Measurements from ENCODE around the gene ZNHIT6. TPM values are rescaled to one million over a fixed set of nuclear protein-coding genes. Genes with fewer than 3 reads are reported as not detected.

Gene ZNHIT6
- polyA plus RNA-seq, 1 of the 3 experiments (the other 2 are of a cell fraction) = 7.7 TPM

GRCh38 chr1:85626818-85627217 is 81.4 kb downstream of the ZNHIT6 start:
- no peak for DNase-seq
- ChIA-PET CTCF (interaction anchor here (1.6 kb wide), 1 partner anchor 318 kb away, joined by 5 read pairs; no protein-coding TSS in a partner anchor), POLR2A (no interaction called here)
- H2AFZ ChIP-seq (ENCODE audit: low read depth) = no peak overlapping the region
- H3F3A ChIP-seq (replicated peaks; ENCODE audit: insufficient read depth) = peaks cover 29% of the 10 kb centered on the region
- peaks cover 5% of the 10 kb centered on the region; the same call in 1 of the 2 replicates for H3K9me3 ChIP-seq
- no peaks in the 10 kb centered on the region for H3K79me2 ChIP-seq (ENCODE audit: insufficient read depth)
- H3K9me2 ChIP-seq = no peaks in the 10 kb centered on the region
- H3K27me3 ChIP-seq (ENCODE audit: insufficient read depth) = no peaks in the 10 kb centered on the region
- H3K4me2 ChIP-seq = no peak overlapping the region
- no peak overlapping the region for H3K4me3 ChIP-seq (ENCODE audit: low read depth in 2 of 2, low read length in 1 of 2)
- peaks cover 0 to 4% of the 10 kb centered on the region in 2 experiments for H3K36me3 ChIP-seq (replicated peaks in 1 of 2; ENCODE audit: control insufficient read depth in 1 of 2, insufficient read depth in 2 of 2, low read length in 1 of 2)
- no peaks in the 10 kb centered on the region for H4K20me1 ChIP-seq (ENCODE audit: insufficient read depth)
- TF ChIP-seq IRF3 (IDR thresholded peaks at IDR 0.05; ENCODE audit: low read depth, low read length) = no peak
- TF ChIP-seq PBX3 (IDR thresholded peaks at IDR 0.05) = no peak
- TF ChIP-seq RFX5 (IDR thresholded peaks at IDR 0.05; ENCODE audit: low read length) = no peak
- TF ChIP-seq FOXJ3 (CRISPR knock-in tag; IDR thresholded peaks at IDR 0.05) = no peak
- no peak for TF ChIP-seq ELF1 (IDR thresholded peaks at IDR 0.05)
- no peak for TF ChIP-seq POLR2AphosphoS5 (IDR thresholded peaks at IDR 0.05; ENCODE audit: low read depth, low read length)
- no peak for TF ChIP-seq FOSL2 (IDR thresholded peaks at IDR 0.05; ENCODE audit: borderline replicate concordance, low read depth)
- no peak for TF ChIP-seq TCF12 (IDR thresholded peaks at IDR 0.05)
- TF ChIP-seq CTCF (IDR thresholded peaks at IDR 0.05) = no peak
- no peak overlapping the region for H3K9ac ChIP-seq
- no peak overlapping the region for H3K27ac ChIP-seq (ENCODE audit: low read depth in 2 of 2, low read length in 1 of 2)
- H3K4me1 ChIP-seq (ENCODE audit: control insufficient read depth in 1 of 2, insufficient read depth in 2 of 2, low read depth in 1 of 2, low read length in 1 of 2) = peaks cover 0 to 28% of the 10 kb centered on the region in 2 experiments; a peak in 3 of 4 replicates

GRCh38 chr1:85624361-85624760 is 83.9 kb downstream of the ZNHIT6 start:
- 63% methylated on average over 4 of the region's 4 CpGs for WGBS (ENCODE audit: low lambda C conversion rate)
- H3K4me2 ChIP-seq = no peak overlapping the region
- no peaks in the 10 kb centered on the region for H3K9me2 ChIP-seq
- H2AFZ ChIP-seq (ENCODE audit: low read depth) = no peak overlapping the region
- POLR2A ChIA-PET = no interaction called here
- H4K20me1 ChIP-seq (ENCODE audit: insufficient read depth) = no peaks in the 10 kb centered on the region
- H3K36me3 ChIP-seq (replicated peaks in 1 of 2; ENCODE audit: control insufficient read depth in 1 of 2, insufficient read depth in 2 of 2, low read length in 1 of 2) = peaks cover 0 to 8% of the 10 kb centered on the region in 2 experiments
- TF ChIP-seq SIN3A (IDR thresholded peaks at IDR 0.05; ENCODE audit: borderline replicate concordance, low read depth, low read length) (no peak), MEF2A (IDR thresholded peaks at IDR 0.05; ENCODE audit: borderline replicate concordance, low read depth) (no peak), PBX3 (IDR thresholded peaks at IDR 0.05) (no peak), REST (IDR thresholded peaks at IDR 0.05; ENCODE audit: low read depth, low read length) (no peak), MAX (IDR thresholded peaks at IDR 0.05; ENCODE audit: low read depth) (no peak), YY1 (IDR thresholded peaks at IDR 0.05; ENCODE audit: low read depth) (no peak), CHD2 (IDR thresholded peaks at IDR 0.05; ENCODE audit: low read length, partially characterized antibody) (no peak), FOXM1 (IDR thresholded peaks at IDR 0.05; ENCODE audit: low read depth) (no peak), JUND (IDR thresholded peaks at IDR 0.05) (no peak)
- no peak overlapping the region for H3K27ac ChIP-seq (ENCODE audit: low read depth in 2 of 2, low read length in 1 of 2)
- no peaks in the 10 kb centered on the region for H3K79me2 ChIP-seq (ENCODE audit: insufficient read depth)
- no peak for DNase-seq
- peaks cover 19% of the 10 kb centered on the region for H3F3A ChIP-seq (replicated peaks; ENCODE audit: insufficient read depth)
- H3K9me3 ChIP-seq = peaks cover 13% of the 10 kb centered on the region
- H3K27me3 ChIP-seq (ENCODE audit: insufficient read depth) = no peaks in the 10 kb centered on the region
- no peak overlapping the region for H3K9ac ChIP-seq
- H3K4me1 ChIP-seq (ENCODE audit: control insufficient read depth in 1 of 2, insufficient read depth in 2 of 2, low read depth in 1 of 2, low read length in 1 of 2) = peaks cover 0 to 18% of the 10 kb centered on the region in 2 experiments; a peak in 3 of 4 replicates
- CTCF ChIA-PET = no interaction called here
- H3K4me3 ChIP-seq (ENCODE audit: low read depth in 2 of 2, low read length in 1 of 2) = no peak overlapping the region

Measured in SK-N-SH (cell line).